Transverse colon (tissue), 4 donors: ENCODE measurements around the gene STARD6. TPM values are rescaled to one million over a fixed set of nuclear protein-coding genes. Genes with fewer than 3 reads are reported as not detected.

Experiments
- DNase-seq: peaks from one replicate; pipeline ENCODE4 v3.0.0-alpha.2; 2019
- H3K27ac ChIP-seq, 4 donors: fragments of 200-600 bp; sonication (generic); 2 replicates each; pipeline ENCODE4 v1.5.1; 2016 to 2018; ENCODE audit warnings: inconsistent platforms in 4 of 4
- H3K27me3 ChIP-seq: fragments of 200-600 bp; sonication (generic); 2 replicates; pipeline ENCODE4 v1.5.1; 2017; ENCODE audit warnings: inconsistent platforms
- H3K36me3 ChIP-seq, 4 donors: fragments of 200-600 bp; sonication (generic); 2 replicates each; pipeline ENCODE4 v1.5.1; 2017 to 2019; ENCODE audit warnings: inconsistent platforms in 4 of 4
- H3K4me1 ChIP-seq, 4 donors: fragments of 200-600 bp; sonication (generic); 2 replicates each; pipeline ENCODE4 v1.5.1; 2017 to 2020; ENCODE audit warnings: inconsistent platforms in 4 of 4
- H3K4me3 ChIP-seq, 4 donors: fragments of 200-600 bp; sonication (generic); 1 replicate in 1 of 4; 2 replicates in 3 of 4; pipeline versions ENCODE4 v1.5.1 to v1.6.1; 2017 to 2019; ENCODE audit warnings: inconsistent platforms in 4 of 4
- H3K9me3 ChIP-seq, 2 donors: fragments of 200-600 bp; sonication (generic); 2 replicates each; pipeline ENCODE4 v1.5.1; 2017 to 2019; ENCODE audit warnings: inconsistent platforms in 2 of 2
- CTCF ChIP-seq, 5 experiments: fragments of 200-600 bp in 3 of 5; fragments of 450-650 bp in 2 of 5; sonication (generic) in 3 of 5; IDR thresholded peaks; 1 replicate in 2 of 5; 2 replicates in 3 of 5; pipeline ENCODE4 v1.5.1; 2016 to 2017; ENCODE audit warnings: antibody characterized with exemption in 5 of 5, inconsistent platforms in 3 of 5, mild to moderate bottlenecking in 2 of 5, moderate library complexity in 1 of 5
- EP300 ChIP-seq: sonication (generic); formaldehyde crosslinking; IDR thresholded peaks from one replicate; pipeline ENCODE4 v1.6.1; 2017; ENCODE audit warnings: antibody characterized with exemption, low read depth
- POLR2A ChIP-seq: fragments of 450-650 bp; IDR thresholded peaks from one replicate; pipeline ENCODE4 v1.6.1; 2016; ENCODE audit warnings: antibody characterized with exemption, mild to moderate bottlenecking, moderate library complexity
- POLR2AphosphoS5 ChIP-seq, 3 donors: sonication (generic); formaldehyde crosslinking; IDR thresholded peaks; one replicate each; pipeline ENCODE4 v1.6.1; 2016; ENCODE audit warnings: antibody characterized with exemption in 3 of 3
- WGBS, 2 donors: methylation state at CpG; one replicate each; pipeline ENCODE4 v1.1.5; 2018; ENCODE audit warnings: low coverage in 1 of 2; 5-methylcytosine and 5-hydroxymethylcytosine counted together
- in situ Hi-C, 4 donors: fragments of 200-750 bp; cut with MboI; loops; one replicate each; pipeline versions ENCODE4 v1.15.0 to v1.15.1; 2017; ENCODE audit warnings: low sequenced_read_pairs in 3 of 4, low pct_ligation_motif_present in 1 of 4, low pct_unique_long_range_greater_than_20kb in 1 of 4
- intact Hi-C: fragments of 100-400 bp; cut with DNase I; formaldehyde crosslinking; loops from one replicate; pipeline ENCODE4 v1.15.1; 2023; ENCODE audit warnings: low total_unique reads
- small RNA-seq, 4 donors: library from RNA; depleted of rRNA; stranded (forward); fragments of <200 nt; gene quantifications; one replicate each; pipeline ENCODE3, GENCODE V24; 2016
- total RNA-seq, 4 donors: library from RNA; depleted of rRNA; stranded (reverse); fragments of >200 nt; gene quantifications; one replicate each; pipeline ENCODE4 v1.1.0, GENCODE V29; 2016

Gene STARD6
- total RNA-seq, 4 donors from 2014 or later: not detected

GRCh38 chr18:54279477-54280219 is 78.0 kb downstream of the STARD6 start:
- Histone ChIP-seq H3K27ac (no peak overlapping the region), H3K4me1 (no peaks in the 10 kb centered on the region), H3K36me3 (peaks cover 0 to 43% (median under 1%) of the 10 kb centered on the region in 4 donors), H3K4me3 (no peak overlapping the region), H3K9me3 (no peaks in the 10 kb centered on the region), H3K27me3 (no peaks in the 10 kb centered on the region)
- in situ Hi-C loops (no loop called here), intact Hi-C loops (no loop called here)
- 93 to 94% methylated on average over 4 to 5 of the region's 5 CpGs for WGBS, 2 donors
- DNase-seq: no peak
- TF ChIP-seq POLR2A: no peak
- no peak for TF ChIP-seq POLR2AphosphoS5 (IDR thresholded peaks at IDR 0.05)
- no peak for TF ChIP-seq EP300
- no peak for TF ChIP-seq CTCF (IDR thresholded peaks at IDR 0.05)

GRCh38 chr18:54278615-54279014 is 79.0 kb downstream of the STARD6 start:
- no peak overlapping the region for H3K4me3 ChIP-seq
- H3K9me3 ChIP-seq: no peaks in the 10 kb centered on the region
- H3K36me3 ChIP-seq: peaks cover 0 to 35% (median under 1%) of the 10 kb centered on the region in 4 donors
- H3K27me3 ChIP-seq: no peaks in the 10 kb centered on the region
- in situ Hi-C loops: no loop called here
- no peak overlapping the region for H3K27ac ChIP-seq
- no peak for DNase-seq
- TF ChIP-seq CTCF (IDR thresholded peaks at IDR 0.05) (no peak), POLR2A (no peak), POLR2AphosphoS5 (IDR thresholded peaks at IDR 0.05) (no peak), EP300 (no peak)
- intact Hi-C loops: no loop called here
- 90 to 100% methylated on average over 1 of the region's 1 CpG for WGBS, 2 donors
- no peaks in the 10 kb centered on the region for H3K4me1 ChIP-seq

- no peaks in the 10 kb centered on the region for H3K9me3 ChIP-seq
- intact Hi-C loops: no loop called here
- H3K36me3 ChIP-seq: peaks cover 0 to 28% (median under 1%) of the 10 kb centered on the region in 4 donors
- TF ChIP-seq POLR2AphosphoS5 (IDR thresholded peaks at IDR 0.05): no peak
- TF ChIP-seq POLR2A: no peak
- no peak for TF ChIP-seq CTCF (IDR thresholded peaks at IDR 0.05)
- no peak for TF ChIP-seq EP300
- no peaks in the 10 kb centered on the region for H3K27me3 ChIP-seq
- H3K27ac ChIP-seq: no peak overlapping the region
- in situ Hi-C loops: no loop called here
- 85 to 93% methylated on average over 2 to 3 of the region's 3 CpGs for WGBS, 2 donors
- H3K4me1 ChIP-seq: no peaks in the 10 kb centered on the region
- no peak overlapping the region for H3K4me3 ChIP-seq
- DNase-seq: no peak
Measured at GRCh38 chr18:54277899-54278298, 79.8 kb downstream of the STARD6 start.

Small RNAs within 50 kb of the gene (small RNA-seq; reads per million reads assigned to genes)
- gene SNRPGP2: 0 to 0.53 (median 0.18) reads per million in 4 donors

Other genes starting within 250 kb of the STARD6 start
- 10 to 100 TPM; 26.9 to 62.1 (median 35.9) TPM for gene MBD2, start 133.2 kb downstream of the STARD6 start, total RNA-seq
- 10 to 100 TPM in 3 of 4 donors, 1 to 10 TPM in 1; 5.2 to 29.7 (median 15.9) TPM for gene POLI, start 88.3 kb downstream of the STARD6 start, total RNA-seq
- 1 to 10 TPM in 2 of 4 donors, under 1 TPM in 2; 0.37 to 5.1 (median 1.9) TPM for gene C18orf54, start within 50 bp of the STARD6 start, total RNA-seq
- gene DYNAP, start 233.4 kb upstream of the STARD6 start, total RNA-seq: not detected